ENCODE results near the gene ZNF689.
"Not testable (repeated sequence)": the region's sequence is repeated elsewhere in the genome, so short reads cannot be mapped to it uniquely, and the experiment has no call there.

ZNF689 gene

DNA sequence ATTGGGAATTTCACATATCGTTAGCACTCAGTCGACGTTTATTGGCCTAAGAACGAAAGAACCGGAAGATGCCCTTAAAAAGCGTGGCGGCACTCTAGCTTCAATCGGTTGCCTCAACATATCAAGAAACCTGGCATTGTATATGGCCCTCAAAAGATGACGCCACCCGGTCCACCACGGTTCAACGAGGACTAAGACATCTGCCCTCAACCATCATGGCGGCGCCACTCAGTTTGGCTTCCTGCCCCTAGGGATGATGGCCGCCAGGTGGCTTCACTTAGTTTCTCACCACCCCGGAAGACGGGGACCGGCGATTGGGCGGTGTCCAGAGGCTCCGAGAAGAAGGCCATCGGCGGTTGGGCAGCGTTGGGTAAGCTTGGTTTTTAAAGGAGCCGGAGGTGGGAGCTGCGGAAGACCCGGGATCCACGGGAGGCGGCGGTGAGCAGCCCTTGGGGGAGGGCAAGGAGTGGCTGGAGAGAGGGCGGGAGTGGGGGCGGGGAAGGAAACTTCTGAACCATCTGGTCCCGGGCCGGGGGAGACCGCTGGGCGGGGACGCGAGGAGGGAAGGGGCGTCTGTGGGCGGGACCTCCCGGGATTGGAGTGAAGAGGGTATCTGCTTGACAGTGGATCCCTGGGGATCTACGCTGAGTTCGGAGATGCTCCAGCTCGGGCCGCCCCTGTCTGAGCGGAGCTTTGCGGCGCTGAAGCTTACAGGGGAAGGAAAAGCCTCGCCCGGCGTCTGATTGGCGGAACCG lies 40.4 kb upstream of the ZNF689 start, which contains the start of gene PRR14:
Gene PRR14, plus strand, starts transcription at position 592 of the 755 bp plus-strand sequence. CDS start 686 bp downstream, outside the sequence.
- peak within 1 kb of the TSS; percentile 90 for H3K4me3 ChIP-seq (ENCODE audit: low read length)

GRCh38 chr16:30649725-30650368 lies 39.7 kb upstream of the ZNF689 start:
- Histone ChIP-seq H3K36me3 (ENCODE audit: control insufficient read depth, insufficient read depth, low read length) (no peaks in the 10 kb centered on the region), H3K9ac (ENCODE audit: low read length) (peak overlapping the region; percentile 97), H3K4me3 (ENCODE audit: low read length) (peak overlapping the region; percentile 90), H3K4me1 (ENCODE audit: control insufficient read depth, insufficient read depth, low read length) (peaks cover 15% of the 10 kb centered on the region), H3K9me3 (ENCODE audit: control insufficient read depth, low read length) (no peaks in the 10 kb centered on the region), H3K27me3 (ENCODE audit: control insufficient read depth, insufficient read depth, low read length) (no peaks in the 10 kb centered on the region)

More for the DNA sequence above, 40.4 kb upstream of the ZNF689 start, which contains the start of gene PRR14:
- H3K9me3 ChIP-seq (ENCODE audit: control insufficient read depth, low read length): no peaks in the 10 kb centered on the region
- peaks cover 5% of the 10 kb centered on the region for H3K36me3 ChIP-seq (ENCODE audit: control insufficient read depth, insufficient read depth, low read length)
- H3K9ac ChIP-seq (ENCODE audit: low read length): peak within 1 kb of the TSS; percentile 97
- peaks cover 15% of the 10 kb centered on the region for H3K4me1 ChIP-seq (ENCODE audit: control insufficient read depth, insufficient read depth, low read length)
- H3K27me3 ChIP-seq (ENCODE audit: control insufficient read depth, insufficient read depth, low read length): no peaks in the 10 kb centered on the region

DNA sequence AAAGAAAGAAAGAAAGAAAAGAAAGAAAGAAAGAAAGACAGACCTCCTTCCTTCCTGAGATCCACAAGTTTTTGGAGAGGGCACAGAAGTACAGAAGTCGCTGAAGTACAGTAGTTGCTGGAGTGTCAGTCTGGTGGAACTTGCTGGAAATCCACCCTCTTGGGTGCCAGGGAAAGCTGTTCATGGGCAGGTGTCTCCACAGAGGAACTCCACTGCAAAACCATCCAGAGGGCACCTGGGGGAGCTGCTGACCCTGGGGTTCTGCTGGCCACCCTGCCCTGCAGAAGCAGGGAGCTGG lies 37.0 kb upstream of the ZNF689 start:
- Histone ChIP-seq H3K36me3 (ENCODE audit: control insufficient read depth, insufficient read depth, low read length) (no peaks in the 10 kb centered on the region), H3K4me3 (ENCODE audit: low read length) (no peak overlapping the region), H3K9ac (ENCODE audit: low read length) (no peak overlapping the region), H3K4me1 (ENCODE audit: control insufficient read depth, insufficient read depth, low read length) (peaks cover 15% of the 10 kb centered on the region), H3K27me3 (ENCODE audit: control insufficient read depth, insufficient read depth, low read length) (no peaks in the 10 kb centered on the region), H3K9me3 (ENCODE audit: control insufficient read depth, low read length) (no peaks in the 10 kb centered on the region)

- Histone ChIP-seq H3K4me3 (ENCODE audit: low read length) (no peak overlapping the region), H3K4me1 (ENCODE audit: control insufficient read depth, insufficient read depth, low read length) (peaks cover 17% of the 10 kb centered on the region), H3K9ac (ENCODE audit: low read length) (no peak overlapping the region), H3K36me3 (ENCODE audit: control insufficient read depth, insufficient read depth, low read length) (no peaks in the 10 kb centered on the region), H3K9me3 (ENCODE audit: control insufficient read depth, low read length) (no peaks in the 10 kb centered on the region), H3K27me3 (ENCODE audit: control insufficient read depth, insufficient read depth, low read length) (no peaks in the 10 kb centered on the region)
Measured at GRCh38 chr16:30645727-30646126, 35.5 kb upstream of the ZNF689 start.

- Histone ChIP-seq H3K4me1 (ENCODE audit: control insufficient read depth, insufficient read depth, low read length) (peaks cover 18% of the 10 kb centered on the region), H3K9ac (ENCODE audit: low read length) (no peak overlapping the region), H3K27me3 (ENCODE audit: control insufficient read depth, insufficient read depth, low read length) (no peaks in the 10 kb centered on the region), H3K36me3 (ENCODE audit: control insufficient read depth, insufficient read depth, low read length) (no peaks in the 10 kb centered on the region), H3K9me3 (ENCODE audit: control insufficient read depth, low read length) (no peaks in the 10 kb centered on the region), H3K4me3 (ENCODE audit: low read length) (no peak overlapping the region)
Measured at GRCh38 chr16:30644334-30644830, 34.2 kb upstream of the ZNF689 start.

DNA sequence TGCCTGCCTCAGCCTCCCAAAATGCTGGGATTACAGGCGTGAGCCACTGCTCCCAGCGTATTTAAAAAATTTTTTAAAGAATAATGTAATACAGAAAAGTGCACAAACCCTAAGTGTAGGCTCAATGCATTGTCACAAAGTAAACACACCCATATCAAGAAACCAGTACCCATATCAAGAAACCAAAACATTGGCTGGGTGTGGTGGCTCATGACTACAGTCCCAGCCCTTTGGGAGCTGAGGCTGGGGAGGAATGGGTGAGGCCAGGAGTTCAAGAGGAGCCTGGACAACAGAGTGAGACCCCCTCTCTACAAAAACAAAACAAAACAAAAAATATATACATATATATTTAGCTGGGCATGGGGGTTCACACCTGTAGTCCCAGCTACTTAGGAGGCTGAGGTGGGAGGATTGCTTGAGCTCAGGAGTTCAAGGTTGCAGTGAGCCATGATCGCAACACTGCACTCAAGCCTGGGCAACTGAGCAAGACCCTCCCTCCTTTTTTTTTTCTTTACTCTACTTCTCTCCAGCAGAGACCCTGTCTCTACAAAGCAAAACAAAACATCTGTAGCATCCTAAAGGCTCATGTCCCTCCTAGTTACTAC lies 31.3 kb upstream of the ZNF689 start:
- Histone ChIP-seq H3K4me1 (ENCODE audit: control insufficient read depth, insufficient read depth, low read length) (peaks cover 18% of the 10 kb centered on the region), H3K9me3 (ENCODE audit: control insufficient read depth, low read length) (no peaks in the 10 kb centered on the region), H3K9ac (ENCODE audit: low read length) (no peak overlapping the region), H3K36me3 (ENCODE audit: control insufficient read depth, insufficient read depth, low read length) (no peaks in the 10 kb centered on the region), H3K27me3 (ENCODE audit: control insufficient read depth, insufficient read depth, low read length) (no peaks in the 10 kb centered on the region), H3K4me3 (ENCODE audit: low read length) (no peak overlapping the region)

- Histone ChIP-seq H3K4me1 (ENCODE audit: control insufficient read depth, insufficient read depth, low read length) (peaks cover 16% of the 10 kb centered on the region), H3K9me3 (ENCODE audit: control insufficient read depth, low read length) (no peaks in the 10 kb centered on the region), H3K36me3 (ENCODE audit: control insufficient read depth, insufficient read depth, low read length) (no peaks in the 10 kb centered on the region)
Measured at GRCh38 chr16:30637944-30638343, 27.8 kb upstream of the ZNF689 start.

GRCh38 chr16:30637139-30637538 lies 26.9 kb upstream of the ZNF689 start:
- H3K4me3 ChIP-seq (ENCODE audit: low read length); H3K9me3 ChIP-seq (ENCODE audit: control insufficient read depth, low read length); H3K9ac ChIP-seq (ENCODE audit: low read length): not testable (repeated sequence)

More at GRCh38 chr16:30637944-30638343, 27.8 kb upstream of the ZNF689 start:
- no peak overlapping the region for H3K9ac ChIP-seq (ENCODE audit: low read length)
- H3K4me3 ChIP-seq (ENCODE audit: low read length): no peak overlapping the region
- H3K27me3 ChIP-seq (ENCODE audit: control insufficient read depth, insufficient read depth, low read length): no peaks in the 10 kb centered on the region

GRCh38 chr16:30636599-30636998 lies 26.4 kb upstream of the ZNF689 start:
- Histone ChIP-seq H3K4me3 (ENCODE audit: low read length) (no peak overlapping the region), H3K4me1 (ENCODE audit: control insufficient read depth, insufficient read depth, low read length) (peaks cover 13% of the 10 kb centered on the region), H3K27me3 (ENCODE audit: control insufficient read depth, insufficient read depth, low read length) (no peaks in the 10 kb centered on the region), H3K9ac (ENCODE audit: low read length) (no peak overlapping the region), H3K9me3 (ENCODE audit: control insufficient read depth, low read length) (no peaks in the 10 kb centered on the region), H3K36me3 (ENCODE audit: control insufficient read depth, insufficient read depth, low read length) (no peaks in the 10 kb centered on the region)

More at GRCh38 chr16:30637139-30637538, 26.9 kb upstream of the ZNF689 start:
- not testable (repeated sequence) for H3K36me3 ChIP-seq (ENCODE audit: control insufficient read depth, insufficient read depth, low read length); H3K27me3 ChIP-seq (ENCODE audit: control insufficient read depth, insufficient read depth, low read length)
- peaks cover 16% of the 10 kb centered on the region for H3K4me1 ChIP-seq (ENCODE audit: control insufficient read depth, insufficient read depth, low read length)

DNA sequence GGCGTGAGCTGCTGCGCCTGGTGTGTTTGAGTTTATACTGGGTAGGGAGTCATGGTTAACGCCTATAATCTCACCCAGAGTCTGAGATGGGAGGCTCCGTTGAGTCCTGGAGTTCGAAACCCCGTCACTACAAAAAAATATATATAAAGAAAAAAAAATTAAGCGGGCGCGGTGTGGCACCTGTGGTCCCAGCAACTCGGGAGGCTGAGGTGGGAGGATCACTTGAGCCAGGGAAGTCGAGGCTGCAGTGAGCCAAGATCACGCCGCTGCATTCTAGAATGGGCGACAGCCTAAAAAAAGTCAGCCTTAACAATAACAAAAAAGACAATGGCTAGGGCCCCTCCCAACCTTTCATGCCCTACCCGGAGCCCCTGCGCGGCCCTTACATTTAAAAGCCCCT lies 23.3 kb upstream of the ZNF689 start:
- Histone ChIP-seq H3K27me3 (ENCODE audit: control insufficient read depth, insufficient read depth, low read length) (no peaks in the 10 kb centered on the region), H3K4me3 (ENCODE audit: low read length) (peak overlapping the region; percentile 68), H3K4me1 (ENCODE audit: control insufficient read depth, insufficient read depth, low read length) (peaks cover 6% of the 10 kb centered on the region), H3K9me3 (ENCODE audit: control insufficient read depth, low read length) (no peaks in the 10 kb centered on the region), H3K36me3 (ENCODE audit: control insufficient read depth, insufficient read depth, low read length) (no peaks in the 10 kb centered on the region), H3K9ac (ENCODE audit: low read length) (peak overlapping the region; percentile 87)

DNA sequence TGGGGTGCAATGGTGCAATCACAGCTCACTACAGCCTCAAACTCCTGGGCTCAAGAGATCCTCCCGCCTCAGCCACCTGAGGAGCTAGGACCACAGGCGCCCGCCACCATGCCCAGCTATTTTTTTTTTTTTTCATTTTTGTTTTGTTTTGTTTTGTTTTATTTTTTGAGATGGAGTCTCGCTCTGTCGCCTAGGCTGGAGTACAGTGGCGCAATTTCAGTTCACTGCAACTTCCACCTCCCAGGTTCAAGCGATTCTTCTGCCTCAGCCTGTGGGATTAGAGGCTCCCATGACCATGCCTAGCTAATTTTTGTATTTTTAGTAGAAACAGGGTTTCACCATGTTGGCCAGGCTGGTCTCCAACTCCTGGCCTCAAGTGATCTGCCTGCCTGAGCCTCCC lies 22.3 kb upstream of the ZNF689 start:
- not testable (repeated sequence) for H3K4me1 ChIP-seq (ENCODE audit: control insufficient read depth, insufficient read depth, low read length)

More for the DNA sequence above, 22.3 kb upstream of the ZNF689 start:
- H3K4me3 ChIP-seq (ENCODE audit: low read length); H3K36me3 ChIP-seq (ENCODE audit: control insufficient read depth, insufficient read depth, low read length); H3K27me3 ChIP-seq (ENCODE audit: control insufficient read depth, insufficient read depth, low read length); H3K9ac ChIP-seq (ENCODE audit: low read length); H3K9me3 ChIP-seq (ENCODE audit: control insufficient read depth, low read length): not testable (repeated sequence)

Measured in mucosa of stomach (tissue), 1 donor.